NCI-H526 treated with DMSO at 0.1 percent for 48 hours (cell line): ENCODE measurements around the gene AXL.
"Not testable (repeated sequence)": the region's sequence is repeated elsewhere in the genome, so short reads cannot be mapped to it uniquely, and the experiment has no call there.

Experiments used
- DNase-seq: peaks from one replicate; lab custom pipeline; 2025; lab: John Stamatoyannopoulos, UW

AXL gene

GRCh38 chr19:41206926-41207750 is 11.9 kb upstream of the AXL start:
- no peak for DNase-seq

- DNase-seq: no peak
These were observed 4.9 kb upstream of the AXL start for GRCh38 chr19:41214161-41214560.

GRCh38 chr19:41217741-41218140 is 1.3 kb upstream of the AXL start:
- no peak for DNase-seq

GRCh38 chr19:41218249-41218614 is 791 bp upstream of the AXL start:
- DNase-seq: no peak

GRCh38 chr19:41219924-41220567 is 1.0 kb downstream of the AXL start:
- DNase-seq: no peak

- DNase-seq: no peak
These were observed 1.8 kb downstream of the AXL start for GRCh38 chr19:41220811-41221210.

- no peak for DNase-seq
These were observed 2.6 kb downstream of the AXL start for GRCh38 chr19:41221514-41222205.

GRCh38 chr19:41222240-41222639 is 3.2 kb downstream of the AXL start:
- no peak for DNase-seq

- no peak for DNase-seq
These were observed 4.6 kb downstream of the AXL start for GRCh38 chr19:41223431-41224234.

GRCh38 chr19:41224632-41225031 is 5.6 kb downstream of the AXL start:
- no peak for DNase-seq

- no peak for DNase-seq
These were observed 6.4 kb downstream of the AXL start for GRCh38 chr19:41225238-41226052.

- no peak for DNase-seq
These were observed 7.2 kb downstream of the AXL start for GRCh38 chr19:41226053-41226873.

- no peak for DNase-seq
These were observed 7.9 kb downstream of the AXL start for GRCh38 chr19:41226874-41227390.

- no peak for DNase-seq
These were observed 9.5 kb downstream of the AXL start for GRCh38 chr19:41228486-41228885.

- not testable (repeated sequence) for DNase-seq
These were observed 10.3 kb downstream of the AXL start for GRCh38 chr19:41229338-41229737.

- DNase-seq: no peak
These were observed 11.2 kb downstream of the AXL start for GRCh38 chr19:41230067-41230857.

- no peak for DNase-seq
These were observed 13.7 kb downstream of the AXL start for GRCh38 chr19:41232686-41233085.

- no peak for DNase-seq
These were observed 14.8 kb downstream of the AXL start for GRCh38 chr19:41233748-41234240.

- no peak for DNase-seq
These were observed 15.6 kb downstream of the AXL start for GRCh38 chr19:41234512-41235168.
